ENCODE results near the gene KIF26B. TPM values are rescaled to one million over a fixed set of nuclear protein-coding genes. Genes with fewer than 3 reads are reported as not detected.

KIF26B gene
- total RNA-seq, 1 donor from 2014 or later = 5.1 TPM

GRCh38 chr1:245742896-245743295 is 588.1 kb downstream of the KIF26B start:
- peaks cover 3% of the 10 kb centered on the region for H3K9me3 Mint-ChIP-seq (ENCODE audit: low read depth)
- H3K4me1 Mint-ChIP-seq (ENCODE audit: low read depth) = no peaks in the 10 kb centered on the region
- no peak overlapping the region for H3K27ac Mint-ChIP-seq
- H3K27me3 Mint-ChIP-seq = no peaks in the 10 kb centered on the region
- TF ChIP-seq CTCF (IDR thresholded peaks at IDR 0.05; ENCODE audit: unreplicated experiment) = no peak
- peaks cover 6% of the 10 kb centered on the region for H3K36me3 Mint-ChIP-seq (ENCODE audit: insufficient read depth)
- H3K4me3 Mint-ChIP-seq (ENCODE audit: low read depth) = no peak overlapping the region
- DNase-seq (ENCODE audit: low spot score, unreplicated experiment) = no peak

- Mint-ChIP-seq H3K4me3 (ENCODE audit: low read depth) (no peak overlapping the region), H3K9me3 (ENCODE audit: low read depth) (peaks cover 3% of the 10 kb centered on the region), H3K27ac (no peak overlapping the region), H3K4me1 (ENCODE audit: low read depth) (no peaks in the 10 kb centered on the region), H3K27me3 (no peaks in the 10 kb centered on the region), H3K36me3 (ENCODE audit: insufficient read depth) (peaks cover 6% of the 10 kb centered on the region)
- DNase-seq (ENCODE audit: low spot score, unreplicated experiment) = no peak
- no peak for TF ChIP-seq CTCF (IDR thresholded peaks at IDR 0.05; ENCODE audit: unreplicated experiment)
These were observed 593.5 kb downstream of the KIF26B start for GRCh38 chr1:245748240-245748639.

GRCh38 chr1:245748646-245749045 is 593.9 kb downstream of the KIF26B start:
- Mint-ChIP-seq H3K9me3 (ENCODE audit: low read depth) (peaks cover 3% of the 10 kb centered on the region), H3K4me3 (ENCODE audit: low read depth) (no peak overlapping the region), H3K4me1 (ENCODE audit: low read depth) (no peaks in the 10 kb centered on the region), H3K27ac (no peak overlapping the region), H3K36me3 (ENCODE audit: insufficient read depth) (peaks cover 6% of the 10 kb centered on the region), H3K27me3 (no peaks in the 10 kb centered on the region)
- DNase-seq (ENCODE audit: low spot score, unreplicated experiment) = no peak
- TF ChIP-seq CTCF (IDR thresholded peaks at IDR 0.05; ENCODE audit: unreplicated experiment) = no peak

GRCh38 chr1:245749053-245749452 is 594.3 kb downstream of the KIF26B start:
- no peaks in the 10 kb centered on the region for H3K27me3 Mint-ChIP-seq
- H3K36me3 Mint-ChIP-seq (ENCODE audit: insufficient read depth) = peaks cover 6% of the 10 kb centered on the region
- H3K9me3 Mint-ChIP-seq (ENCODE audit: low read depth) = peaks cover 3% of the 10 kb centered on the region
- no peaks in the 10 kb centered on the region for H3K4me1 Mint-ChIP-seq (ENCODE audit: low read depth)
- TF ChIP-seq CTCF (IDR thresholded peaks at IDR 0.05; ENCODE audit: unreplicated experiment) = no peak
- no peak for DNase-seq (ENCODE audit: low spot score, unreplicated experiment)
- no peak overlapping the region for H3K27ac Mint-ChIP-seq
- H3K4me3 Mint-ChIP-seq (ENCODE audit: low read depth) = no peak overlapping the region

GRCh38 chr1:245750261-245750660 is 595.5 kb downstream of the KIF26B start:
- H3K4me1 Mint-ChIP-seq (ENCODE audit: low read depth) = no peaks in the 10 kb centered on the region
- TF ChIP-seq CTCF (IDR thresholded peaks at IDR 0.05; ENCODE audit: unreplicated experiment) = no peak
- H3K27me3 Mint-ChIP-seq = no peaks in the 10 kb centered on the region
- no peak overlapping the region for H3K4me3 Mint-ChIP-seq (ENCODE audit: low read depth)
- peaks cover 6% of the 10 kb centered on the region for H3K36me3 Mint-ChIP-seq (ENCODE audit: insufficient read depth)
- H3K9me3 Mint-ChIP-seq (ENCODE audit: low read depth) = peaks cover 6% of the 10 kb centered on the region
- H3K27ac Mint-ChIP-seq = no peak overlapping the region
- DNase-seq (ENCODE audit: low spot score, unreplicated experiment) = no peak

All from progenitor cell of endocrine pancreas (in vitro differentiated cells).